ENCODE results near the gene CHST3. TPM values are rescaled to one million over a fixed set of nuclear protein-coding genes. Genes with fewer than 3 reads are reported as not detected.
"Not testable (repeated sequence)": the region's sequence is repeated elsewhere in the genome, so short reads cannot be mapped to it uniquely, and the experiment has no call there.

The CHST3 gene
- polyA plus RNA-seq, result 10 to 100 TPM in 1 of 3 donors, 1 to 10 TPM in 2; 2.6 to 21.8 (median 6.3) TPM

- WGBS, 3 donors, result 1% methylated on average over 57 to 77 of the region's 77 CpGs
- peak within 1 kb of the TSS; percentile 97 for H3K27ac ChIP-seq (ENCODE audit: low read depth, low read length)
Observed at GRCh38 chr10:71964098-71964742, at the start of gene CHST3. CHST3 (plus strand) TSS chr10:71964395; CDS start chr10:72005843, 41,448 bp downstream.

- H3K27ac ChIP-seq (ENCODE audit: low read depth, low read length), result no peak overlapping the region
Observed at GRCh38 chr10:71916827-71917226, 47.4 kb upstream of the CHST3 start.

- no peak overlapping the region for H3K27ac ChIP-seq (ENCODE audit: low read depth, low read length)
- 70 to 85% (median 83%) methylated on average over 7 of the region's 7 CpGs for WGBS, 3 donors
Observed at GRCh38 chr10:71918992-71919391, 45.2 kb upstream of the CHST3 start.

- not testable (repeated sequence) for H3K27ac ChIP-seq (ENCODE audit: low read depth, low read length)
- 66 to 77% (median 76%) methylated on average over 7 of the region's 7 CpGs for WGBS, 3 donors
Observed at GRCh38 chr10:71919956-71920539, 44.1 kb upstream of the CHST3 start.

GRCh38 chr10:71920540-71921323 lies 43.5 kb upstream of the CHST3 start:
- no peak overlapping the region for H3K27ac ChIP-seq (ENCODE audit: low read depth, low read length)
- WGBS, 3 donors, result 57 to 70% (median 59%) methylated on average over 9 of the region's 9 CpGs

GRCh38 chr10:71921324-71922027 lies 42.7 kb upstream of the CHST3 start:
- no peak overlapping the region for H3K27ac ChIP-seq (ENCODE audit: low read depth, low read length)

GRCh38 chr10:71923138-71923692 lies 41.0 kb upstream of the CHST3 start:
- H3K27ac ChIP-seq (ENCODE audit: low read depth, low read length), result no peak overlapping the region
- 60 to 73% (median 68%) methylated on average over 7 of the region's 7 CpGs for WGBS, 3 donors

More at GRCh38 chr10:71921324-71922027, 42.7 kb upstream of the CHST3 start:
- 41 to 54% (median 52%) methylated on average over 4 of the region's 4 CpGs for WGBS, 3 donors

- no peak overlapping the region for H3K27ac ChIP-seq (ENCODE audit: low read depth, low read length)
- whole genome bisulfite sequencing, 3 donors, result 83 to 96% (median 95%) methylated on average over 3 of the region's 3 CpGs
Observed at GRCh38 chr10:71924771-71925170, 39.4 kb upstream of the CHST3 start.

GRCh38 chr10:71927159-71927558 lies 37.0 kb upstream of the CHST3 start:
- H3K27ac ChIP-seq (ENCODE audit: low read depth, low read length), result no peak overlapping the region
- WGBS, 3 donors, result 79 to 84% (median 81%) methylated on average over 4 of the region's 4 CpGs

- 60 to 86% (median 85%) methylated on average over 5 of the region's 5 CpGs for WGBS, 3 donors
- no peak overlapping the region for H3K27ac ChIP-seq (ENCODE audit: low read depth, low read length)
Observed at GRCh38 chr10:71927776-71928592, 36.2 kb upstream of the CHST3 start.

GRCh38 chr10:71931295-71931694 lies 32.9 kb upstream of the CHST3 start:
- WGBS, 3 donors, result 92 to 98% (median 96%) methylated on average over 1 of the region's 1 CpG
- no peak overlapping the region for H3K27ac ChIP-seq (ENCODE audit: low read depth, low read length)

GRCh38 chr10:71933651-71934050 lies 30.5 kb upstream of the CHST3 start:
- 83 to 90% (median 89%) methylated on average over 1 of the region's 1 CpG for WGBS, 3 donors
- H3K27ac ChIP-seq (ENCODE audit: low read depth, low read length), result no peak overlapping the region

- no peak overlapping the region for H3K27ac ChIP-seq (ENCODE audit: low read depth, low read length)
- WGBS, 3 donors, result 89 to 98% (median 97%) methylated on average over 1 of the region's 1 CpG
Observed at GRCh38 chr10:71938211-71938610, 26.0 kb upstream of the CHST3 start.

- H3K27ac ChIP-seq (ENCODE audit: low read depth, low read length), result no peak overlapping the region
- WGBS, 3 donors, result 86 to 92% (median 87%) methylated on average over 4 of the region's 4 CpGs
Observed at GRCh38 chr10:71939304-71939703, 24.9 kb upstream of the CHST3 start.

GRCh38 chr10:71939861-71940474 lies 24.2 kb upstream of the CHST3 start:
- no peak overlapping the region for H3K27ac ChIP-seq (ENCODE audit: low read depth, low read length)
- 90 to 93% (median 93%) methylated on average over 26 of the region's 26 CpGs for WGBS, 3 donors

GRCh38 chr10:71940752-71941151 lies 23.4 kb upstream of the CHST3 start:
- no peak overlapping the region for H3K27ac ChIP-seq (ENCODE audit: low read depth, low read length)
- WGBS, 3 donors, result 66 to 83% (median 72%) methylated on average over 4 of the region's 4 CpGs

- 64 to 82% (median 72%) methylated on average over 8 of the region's 8 CpGs for WGBS, 3 donors
Observed at GRCh38 chr10:71941318-71941717, 22.9 kb upstream of the CHST3 start.

More at GRCh38 chr10:71941318-71941717, 22.9 kb upstream of the CHST3 start:
- H3K27ac ChIP-seq (ENCODE audit: low read depth, low read length), result no peak overlapping the region

Measured in adipose tissue (tissue), 3 donors.